SK-N-SH (cell line): ENCODE data around the gene CFAP20.

Experiments used
- CTCF ChIP-seq: fragments of 200-600 bp; sonication (generic); IDR thresholded peaks from 2 replicates; pipeline ENCODE4 v1.6.1; 2017; ENCODE audit warnings: antibody characterized with exemption, mild to moderate bottlenecking, moderate library complexity
- EP300 ChIP-seq, 2 experiments: IDR thresholded peaks; 2 replicates each; pipeline versions ENCODE4 v1.4.0 to v1.6.1; 2012; ENCODE audit warnings: borderline replicate concordance in 1 of 2, low read depth in 1 of 2, low read length in 1 of 2
- FOSL2 ChIP-seq: IDR thresholded peaks from 2 replicates; pipeline ENCODE4 v1.4.0; 2012; ENCODE audit warnings: low read depth, mild to moderate bottlenecking, moderate library complexity, borderline replicate concordance
- FOXJ3 ChIP-seq: sonication (generic); formaldehyde crosslinking; IDR thresholded peaks from 2 replicates; pipeline ENCODE4 v1.5.1; 2020; ENCODE audit warnings: mild to moderate bottlenecking, missing genetic modification reagents
- TAF1 ChIP-seq: IDR thresholded peaks from 2 replicates; pipeline ENCODE4 v1.6.1; 2012; ENCODE audit warnings: low read depth, mild to moderate bottlenecking, low read length, moderate library complexity, borderline replicate concordance

- TF ChIP-seq CTCF, result no peak
- no peak for TF ChIP-seq FOXJ3
- no peak for TF ChIP-seq TAF1
- TF ChIP-seq EP300 (IDR thresholded peaks at IDR 0.05; ENCODE audit: borderline replicate concordance in 1 of 2, low read depth in 1 of 2, low read length in 1 of 2), result no peak
- no peak for TF ChIP-seq FOSL2
Measured at GRCh38 chr16:58177353-58177710, 48.2 kb upstream of the CFAP20 start.
